ENCODE measurements around the gene IFIT2.
"Not testable (repeated sequence)": the region's sequence is repeated elsewhere in the genome, so short reads cannot be mapped to it uniquely, and the experiment has no call there.

Gene IFIT2

DNA sequence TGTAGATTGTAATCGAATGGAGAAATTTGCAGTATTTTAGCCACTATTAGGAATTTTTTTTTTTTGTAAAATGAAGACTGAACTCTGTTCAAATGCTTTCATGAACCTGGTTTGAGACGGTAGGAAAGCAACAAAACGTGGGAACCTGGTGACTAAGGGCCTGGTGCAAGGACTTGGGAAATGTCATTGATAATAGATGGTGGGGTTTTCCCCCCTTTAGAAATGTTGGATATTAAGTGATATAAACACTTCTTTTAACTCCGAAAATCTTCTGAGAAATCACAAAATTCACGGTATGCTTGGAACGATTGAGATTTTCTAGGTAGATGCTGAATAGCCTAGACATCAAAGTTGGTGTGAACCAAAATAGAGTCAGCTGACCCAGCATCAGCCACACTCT lies 6.4 kb downstream of the IFIT2 start:
- DNase-seq (ENCODE audit: low read depth): no peak

DNA sequence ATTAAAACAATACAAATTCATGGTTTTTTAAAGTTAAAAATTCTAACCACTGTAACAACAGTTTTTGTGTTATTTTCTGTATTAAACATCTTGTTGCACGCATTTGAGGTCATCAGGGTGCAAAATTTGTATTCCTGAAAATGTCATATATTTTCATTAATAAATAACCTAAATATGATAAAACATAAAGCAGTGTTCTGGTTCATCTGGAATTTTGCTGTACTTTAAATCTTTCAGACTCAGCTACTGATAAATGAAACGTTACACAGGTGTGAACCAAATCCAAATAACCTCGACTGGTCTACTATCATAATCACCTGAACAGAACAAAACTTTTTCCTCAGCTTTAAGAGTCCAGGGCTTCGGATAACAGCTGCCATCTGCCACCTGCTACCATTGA lies 6.9 kb downstream of the IFIT2 start:
- no peak for DNase-seq (ENCODE audit: low read depth)

DNA sequence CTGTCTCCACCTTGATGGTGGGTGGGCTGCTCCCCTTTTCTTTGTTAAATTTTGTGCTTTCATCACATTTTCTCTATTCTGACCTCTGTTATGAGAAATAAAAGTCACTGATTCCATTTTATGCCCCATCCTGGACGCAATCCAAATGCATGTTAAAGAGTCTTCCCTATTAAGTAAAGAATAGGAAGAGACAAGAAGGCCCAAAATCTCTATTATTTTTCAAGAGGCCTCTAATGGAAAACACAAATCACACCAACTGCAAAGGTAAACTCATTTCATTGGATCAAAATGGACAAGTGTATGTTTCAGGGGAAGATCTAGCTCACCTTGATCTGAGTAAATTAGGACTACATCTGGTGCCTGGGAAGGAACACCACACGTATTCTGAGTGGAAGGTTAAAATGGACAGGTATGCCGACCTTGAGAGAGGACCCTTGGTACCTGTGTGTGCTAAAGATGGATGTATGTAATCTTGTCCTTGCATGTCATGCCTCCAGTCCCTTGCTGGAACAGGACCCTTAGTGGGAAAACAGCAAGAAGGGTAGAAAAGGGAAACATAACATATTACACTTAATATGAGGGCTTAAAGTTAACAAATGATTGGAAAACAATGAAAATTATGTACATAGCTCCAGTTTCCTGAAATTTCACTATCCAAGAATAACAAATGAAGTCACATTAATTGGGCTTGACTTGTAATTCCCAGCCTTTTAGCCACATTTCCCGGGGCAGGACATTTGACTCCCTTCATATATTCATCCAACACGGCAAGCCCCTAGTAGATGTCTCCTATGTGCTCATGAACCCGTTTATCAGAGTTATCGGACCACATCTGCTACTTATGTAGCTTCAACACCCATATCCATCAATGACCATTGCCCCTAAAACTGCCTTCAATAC lies 7.6 kb downstream of the IFIT2 start:
- no peak for DNase-seq (ENCODE audit: low read depth)

- no peak for DNase-seq (ENCODE audit: low read depth)
Observed at GRCh38 chr10:89310056-89310893, 8.4 kb downstream of the IFIT2 start.

- DNase-seq (ENCODE audit: low read depth): no peak
Observed at GRCh38 chr10:89312973-89313372, 11.1 kb downstream of the IFIT2 start.

DNA sequence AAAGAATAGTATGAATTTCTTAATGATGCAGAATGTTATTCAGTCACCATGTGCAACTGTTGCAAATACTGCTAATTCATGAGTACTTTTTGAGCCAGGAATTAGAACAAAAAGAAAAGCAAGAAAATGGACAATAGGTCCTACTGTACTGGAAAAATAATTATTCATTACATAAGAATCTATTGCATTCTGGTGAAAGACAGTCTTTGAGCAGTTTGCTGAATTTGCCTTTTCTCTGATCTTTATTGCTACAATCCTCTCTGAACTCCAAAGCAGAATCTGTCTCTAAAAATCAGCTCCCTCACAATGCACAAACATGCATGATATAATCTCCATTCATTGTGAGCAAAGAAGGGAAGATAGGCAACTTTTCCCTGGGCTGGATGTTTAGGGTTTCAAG lies 12.8 kb downstream of the IFIT2 start:
- DNase-seq (ENCODE audit: low read depth): no peak

DNA sequence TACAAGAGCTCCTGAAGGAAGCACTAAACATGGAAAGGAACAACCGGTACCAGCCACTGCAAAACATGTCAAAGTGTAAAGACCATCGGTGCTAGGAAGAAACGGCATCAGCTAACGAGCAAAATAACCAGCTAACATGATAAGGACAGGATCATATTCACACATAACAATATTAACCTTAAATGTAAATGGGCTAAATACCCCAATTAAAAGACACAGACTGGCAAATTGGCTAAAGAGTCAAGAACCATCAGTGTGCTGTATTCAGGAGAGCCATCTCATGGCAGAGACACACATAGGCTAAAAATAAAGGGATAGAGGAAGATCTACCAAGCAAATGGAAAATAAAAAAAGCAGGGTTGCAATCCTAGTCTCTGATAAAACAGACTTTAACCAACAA lies 16.2 kb downstream of the IFIT2 start:
- not testable (repeated sequence) for DNase-seq (ENCODE audit: low read depth)

- not testable (repeated sequence) for DNase-seq (ENCODE audit: low read depth)
Observed at GRCh38 chr10:89325081-89325480, 23.2 kb downstream of the IFIT2 start.

DNA sequence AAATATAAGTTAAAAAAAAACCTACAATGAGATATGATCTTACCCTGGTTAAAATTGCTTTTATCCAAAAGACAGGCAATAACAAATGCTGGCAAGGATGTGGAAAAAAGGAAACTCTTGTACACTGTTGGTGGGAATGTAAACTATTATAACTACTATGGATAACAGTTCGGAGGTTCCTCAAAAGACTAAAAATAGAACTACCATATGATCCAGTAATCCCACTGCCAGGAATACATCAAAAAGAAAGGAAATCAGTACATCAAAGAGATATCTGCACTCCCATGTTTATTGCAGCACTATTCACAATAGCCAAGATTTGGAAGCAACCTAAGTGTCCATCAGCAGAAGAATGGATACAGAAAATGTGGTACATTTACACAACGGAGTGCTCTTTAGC lies 24.0 kb downstream of the IFIT2 start:
- DNase-seq (ENCODE audit: low read depth): not testable (repeated sequence)

GRCh38 chr10:89327803-89328441 lies 26.1 kb downstream of the IFIT2 start, which contains the start of gene IFIT3:
Gene IFIT3, plus strand, starts transcription at chr10:89327997. Its CDS starts 77 bp downstream, at chr10:89328074.
- DNase-seq (ENCODE audit: low read depth): peak; percentile 69

GRCh38 chr10:89329151-89329550 lies 27.3 kb downstream of the IFIT2 start:
- no peak for DNase-seq (ENCODE audit: low read depth)

GRCh38 chr10:89330014-89330413 lies 28.2 kb downstream of the IFIT2 start:
- DNase-seq (ENCODE audit: low read depth): not testable (repeated sequence)

GRCh38 chr10:89330537-89331212 lies 28.8 kb downstream of the IFIT2 start:
- no peak for DNase-seq (ENCODE audit: low read depth)

DNA sequence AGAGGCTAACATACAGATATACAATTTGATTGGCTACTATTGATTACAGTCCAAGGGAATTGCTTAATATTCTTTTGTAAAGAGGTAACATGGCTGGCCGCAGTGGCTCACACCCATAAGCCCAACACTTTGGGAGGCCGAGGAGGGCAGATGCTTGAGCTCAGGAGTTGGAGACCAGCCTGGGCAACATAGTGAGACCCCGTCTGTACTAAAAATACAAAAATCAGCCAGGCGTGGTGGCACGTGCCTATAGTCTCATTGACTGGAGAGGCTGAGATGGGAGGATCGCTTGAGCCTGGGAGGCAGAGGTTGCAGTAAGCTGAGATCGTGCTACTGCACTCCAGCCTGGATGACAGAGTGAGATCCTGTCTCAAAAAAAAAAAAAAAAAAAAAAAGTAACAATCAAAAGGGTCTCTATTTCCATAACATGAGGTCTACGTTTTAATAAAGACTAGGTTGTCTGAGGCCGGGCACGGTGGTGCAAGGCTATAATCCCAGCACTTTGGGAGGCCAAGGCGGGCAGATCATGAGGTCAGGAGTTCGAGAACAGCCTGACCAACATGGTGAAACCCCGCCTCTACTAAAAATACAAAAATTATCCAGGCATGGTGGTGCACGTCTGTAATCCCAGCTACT lies 29.8 kb downstream of the IFIT2 start:
- not testable (repeated sequence) for DNase-seq (ENCODE audit: low read depth)

DNA sequence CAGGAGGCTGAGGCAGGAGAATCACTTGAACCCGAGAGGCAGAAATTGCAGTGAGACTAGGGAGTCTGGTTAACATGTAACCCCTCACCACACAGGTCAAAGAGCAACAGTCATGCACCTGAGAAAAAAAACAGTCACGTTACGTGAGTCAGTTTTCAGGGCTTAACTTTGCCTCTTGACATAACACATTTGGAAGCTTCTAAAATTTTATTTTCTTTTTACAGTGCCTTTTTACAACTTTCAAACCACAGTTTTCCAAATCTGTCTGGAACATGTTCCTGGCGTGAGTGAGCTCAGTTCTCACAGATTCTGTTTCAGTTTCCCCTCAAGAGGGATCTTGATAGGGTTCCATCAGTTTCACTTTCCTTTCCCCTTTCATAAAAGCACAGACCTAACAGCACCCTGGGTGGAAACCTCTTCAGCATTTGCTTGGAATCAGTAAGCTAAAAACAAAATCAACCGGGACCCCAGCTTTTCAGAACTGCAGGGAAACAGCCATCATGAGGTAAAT lies 30.3 kb downstream of the IFIT2 start:
- DNase-seq (ENCODE audit: low read depth): no peak

- no peak for DNase-seq (ENCODE audit: low read depth)
Observed at GRCh38 chr10:89335226-89335625, 33.4 kb downstream of the IFIT2 start.

- no peak for DNase-seq (ENCODE audit: low read depth)
Observed at GRCh38 chr10:89336241-89336640, 34.4 kb downstream of the IFIT2 start.

GRCh38 chr10:89337484-89337883 lies 35.6 kb downstream of the IFIT2 start:
- no peak for DNase-seq (ENCODE audit: low read depth)

DNA sequence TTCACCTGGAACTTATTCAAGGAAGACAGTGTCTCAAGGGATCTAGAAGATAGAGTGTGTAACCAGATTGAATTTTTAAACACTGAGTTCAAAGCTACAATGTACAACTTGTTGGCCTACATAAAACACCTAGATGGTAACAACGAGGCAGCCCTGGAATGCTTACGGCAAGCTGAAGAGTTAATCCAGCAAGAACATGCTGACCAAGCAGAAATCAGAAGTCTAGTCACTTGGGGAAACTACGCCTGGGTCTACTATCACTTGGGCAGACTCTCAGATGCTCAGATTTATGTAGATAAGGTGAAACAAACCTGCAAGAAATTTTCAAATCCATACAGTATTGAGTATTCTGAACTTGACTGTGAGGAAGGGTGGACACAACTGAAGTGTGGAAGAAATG lies 36.9 kb downstream of the IFIT2 start:
- DNase-seq (ENCODE audit: low read depth): no peak

DNA sequence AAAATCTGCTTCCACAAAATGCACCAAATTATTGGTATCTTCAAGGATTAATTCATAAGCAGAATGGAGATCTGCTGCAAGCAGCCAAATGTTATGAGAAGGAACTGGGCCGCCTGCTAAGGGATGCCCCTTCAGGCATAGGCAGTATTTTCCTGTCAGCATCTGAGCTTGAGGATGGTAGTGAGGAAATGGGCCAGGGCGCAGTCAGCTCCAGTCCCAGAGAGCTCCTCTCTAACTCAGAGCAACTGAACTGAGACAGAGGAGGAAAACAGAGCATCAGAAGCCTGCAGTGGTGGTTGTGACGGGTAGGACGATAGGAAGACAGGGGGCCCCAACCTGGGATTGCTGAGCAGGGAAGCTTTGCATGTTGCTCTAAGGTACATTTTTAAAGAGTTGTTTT lies 38.0 kb downstream of the IFIT2 start:
- DNase-seq (ENCODE audit: low read depth): no peak

DNA sequence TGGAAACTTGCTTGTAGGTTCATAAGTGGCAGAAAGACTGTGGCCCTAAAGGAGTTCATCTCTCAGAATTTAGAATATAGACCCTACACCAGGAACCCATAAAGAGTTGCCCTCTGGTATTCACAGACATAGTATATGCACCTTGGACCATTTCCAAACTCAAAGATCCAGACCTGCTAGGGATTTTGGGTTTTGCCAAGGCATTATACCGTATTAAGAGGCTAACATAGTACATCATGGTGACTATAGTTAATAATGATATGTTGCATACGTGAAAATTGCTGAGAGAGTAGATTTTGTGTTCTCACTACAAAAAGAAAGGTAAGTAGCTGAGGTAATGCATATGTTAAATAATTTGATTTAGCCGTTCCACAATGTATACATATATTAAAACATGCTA lies 39.8 kb downstream of the IFIT2 start:
- DNase-seq (ENCODE audit: low read depth): no peak

Measured in HS-27A (cell line).